H1 (cell line): Measurements from ENCODE around the gene PDYN. TPM values are rescaled to one million over a fixed set of nuclear protein-coding genes. Genes with fewer than 3 reads are reported as not detected.

Experiments
- CTCF ChIA-PET: fragments of 300-600 bp; sonication (Branson Sonifier 250); formaldehyde crosslinking; loops from one replicate; lab custom pipeline; 2021; ENCODE audit not compliant: partially characterized antibody; lab: Charles Lee
- POLR2A ChIA-PET: fragments of 300-600 bp; sonication (Branson Sonifier 250); formaldehyde crosslinking; loops from one replicate; lab custom pipeline; 2021; ENCODE audit warnings: inconsistent platforms; ENCODE audit not compliant: partially characterized antibody; lab: Charles Lee
- DNase-seq, 2 experiments: peaks; one replicate each; pipeline versions ENCODE4 v3.0.0 to v3.0.0-alpha.2; 2010 to 2022; ENCODE audit warnings: low spot score in 2 of 2, low read depth in 1 of 2, mixed read lengths in 1 of 2
- FAIRE-seq: peaks from 2 replicates; lab custom pipeline; 2011; peaks lifted over from hg19 to GRCh38; lab: Jason Lieb, UNC
- H2AFZ ChIP-seq: 2 replicates; pipeline ENCODE4 v1.8.1; 2012; ENCODE audit warnings: low read length, inconsistent platforms
- H2AK5ac ChIP-seq: 2 replicates; pipeline ENCODE4 v1.6.1; 2013; ENCODE audit warnings: low read depth, low read length
- H2BK120ac ChIP-seq: replicated peaks from 2 replicates; pipeline ENCODE3; 2013; ENCODE audit warnings: low read depth, low read length, inconsistent platforms
- H2BK12ac ChIP-seq: 2 replicates; pipeline ENCODE4 v1.6.1; 2013; ENCODE audit warnings: low read depth, low read length
- H2BK15ac ChIP-seq: 2 replicates; pipeline ENCODE4 v1.6.1; 2013; ENCODE audit warnings: low read length
- H2BK20ac ChIP-seq: 2 replicates; pipeline ENCODE4 v1.6.1; 2013; ENCODE audit warnings: low read length
- H2BK5ac ChIP-seq: 2 replicates; pipeline ENCODE4 v1.6.1; 2013; ENCODE audit warnings: low read depth, low read length
- H3K14ac ChIP-seq: 2 replicates; pipeline ENCODE4 v1.6.1; 2013; ENCODE audit warnings: inconsistent platforms; ENCODE audit not compliant: insufficient read length
- H3K18ac ChIP-seq: 2 replicates; pipeline ENCODE4 v1.6.1; 2013; ENCODE audit warnings: low read length; ENCODE audit errors: extremely low read depth
- H3K23ac ChIP-seq: 2 replicates; pipeline ENCODE4 v1.6.1; 2013; ENCODE audit warnings: inconsistent platforms; ENCODE audit not compliant: insufficient read length
- H3K23me2 ChIP-seq: 2 replicates; pipeline ENCODE4 v1.6.1; 2013; ENCODE audit warnings: low read depth, low read length
- H3K27ac ChIP-seq: 2 replicates; pipeline ENCODE4 v1.6.1; 2011; ENCODE audit warnings: low read depth, low read length, inconsistent platforms
- H3K27me3 ChIP-seq, 4 experiments: replicated peaks in 1 of 4; 1 replicate in 1 of 4; 2 replicates in 3 of 4; pipeline versions ENCODE4 v1.6.1 to v1.8.1; 2011 to 2013; ENCODE audit warnings: low read length in 3 of 4, mild to moderate bottlenecking in 3 of 4, inconsistent platforms in 2 of 4, mixed read lengths in 2 of 4, moderate library complexity in 1 of 4; ENCODE audit not compliant: control insufficient read depth in 3 of 4, insufficient read depth in 3 of 4; ENCODE audit errors: extremely low read depth in 1 of 4
- H3K36me3 ChIP-seq, 4 experiments: 2 replicates each; pipeline versions ENCODE4 v1.6.1 to v1.8.1; 2011 to 2013; ENCODE audit warnings: mild to moderate bottlenecking in 4 of 4, low read length in 3 of 4, moderate library complexity in 2 of 4, control low read depth in 1 of 4, inconsistent platforms in 1 of 4; ENCODE audit not compliant: insufficient read depth in 4 of 4, control insufficient read depth in 2 of 4
- H3K4ac ChIP-seq: replicated peaks from 2 replicates; pipeline ENCODE3; 2013; ENCODE audit warnings: low read length, low read depth, mixed read lengths, inconsistent platforms; ENCODE audit not compliant: insufficient read length
- H3K4me1 ChIP-seq, 4 experiments: replicated peaks in 1 of 4; 1 replicate in 1 of 4; 2 replicates in 3 of 4; pipeline versions ENCODE4 v1.6.1 to v1.8.1; 2011 to 2013; ENCODE audit warnings: low read length in 3 of 4, inconsistent platforms in 2 of 4, mixed read lengths in 1 of 4; ENCODE audit not compliant: insufficient read depth in 4 of 4, control insufficient read depth in 3 of 4
- H3K4me2 ChIP-seq, 2 experiments: 2 replicates each; pipeline versions ENCODE4 v1.6.1 to v1.8.1; 2011 to 2013; ENCODE audit warnings: low read depth in 2 of 2, low read length in 2 of 2, control low read depth in 1 of 2, inconsistent platforms in 1 of 2, mild to moderate bottlenecking in 1 of 2; ENCODE audit not compliant: insufficient read depth in 1 of 2
- H3K4me3 ChIP-seq, 4 experiments: fragments of 200-600, 300-600 bp in 1 of 4; sonication (generic), shearing (Covaris generic), sonication (Bioruptor Twin) in 1 of 4; 2 replicates each; pipeline versions ENCODE4 v1.5.1 to v1.8.1; 2011 to 2016; ENCODE audit warnings: low read length in 4 of 4, low read depth in 3 of 4, control low read depth in 2 of 4, inconsistent platforms in 2 of 4, mild to moderate bottlenecking in 2 of 4, mixed read lengths in 1 of 4, moderate library complexity in 1 of 4; ENCODE audit not compliant: insufficient read depth in 2 of 4; ENCODE audit errors: extremely low read depth in 1 of 4
- H3K56ac ChIP-seq: replicated peaks from 2 replicates; pipeline ENCODE3; 2013; ENCODE audit warnings: low read depth, mild to moderate bottlenecking, mixed read lengths, low read length, inconsistent platforms; ENCODE audit not compliant: insufficient read length
- H3K79me1 ChIP-seq: 2 replicates; pipeline ENCODE4 v1.6.1; 2013; ENCODE audit warnings: low read depth, low read length, control low read depth
- H3K79me2 ChIP-seq, 2 experiments: 2 replicates each; pipeline versions ENCODE4 v1.6.1 to v1.8.1; 2012 to 2013; ENCODE audit warnings: low read length in 2 of 2, mild to moderate bottlenecking in 2 of 2, inconsistent platforms in 1 of 2; ENCODE audit not compliant: insufficient read depth in 2 of 2, control insufficient read depth in 1 of 2
- H3K9ac ChIP-seq, 4 experiments: replicated peaks in 1 of 4; 1 replicate in 1 of 4; 2 replicates in 3 of 4; pipeline versions ENCODE4 v1.6.1 to v1.8.1; 2011 to 2013; ENCODE audit warnings: low read depth in 3 of 4, low read length in 3 of 4, control low read depth in 2 of 4, mild to moderate bottlenecking in 2 of 4, moderate library complexity in 2 of 4, inconsistent platforms in 1 of 4; ENCODE audit errors: extremely low read depth in 1 of 4
- H3K9me3 ChIP-seq, 2 experiments: 2 replicates each; pipeline versions ENCODE4 v1.6.1 to v1.8.1; 2012 to 2013; ENCODE audit warnings: mild to moderate bottlenecking in 2 of 2, moderate library complexity in 2 of 2, control low read depth in 1 of 2, inconsistent platforms in 1 of 2, low read depth in 1 of 2, low read length in 1 of 2, mixed read lengths in 1 of 2; ENCODE audit not compliant: insufficient read depth in 2 of 2
- H4K20me1 ChIP-seq, 2 experiments: replicated peaks in 1 of 2; 2 replicates each; pipeline versions ENCODE3 to v1.8.1; 2011 to 2013; ENCODE audit warnings: inconsistent platforms in 2 of 2, low read length in 2 of 2, mild to moderate bottlenecking in 1 of 2; ENCODE audit not compliant: insufficient read depth in 2 of 2, control insufficient read depth in 1 of 2
- H4K5ac ChIP-seq: 2 replicates; pipeline ENCODE4 v1.6.1; 2013; ENCODE audit warnings: low read length, low read depth, mixed read lengths, inconsistent platforms; ENCODE audit not compliant: insufficient read length
- H4K8ac ChIP-seq: 2 replicates; pipeline ENCODE4 v1.8.0; 2013; ENCODE audit warnings: mild to moderate bottlenecking, moderate library complexity, low read length, inconsistent platforms; ENCODE audit not compliant: insufficient read depth; ENCODE audit errors: extremely low read depth
- H4K91ac ChIP-seq: replicated peaks from 2 replicates; pipeline ENCODE3; 2013; ENCODE audit warnings: low read length, mixed read lengths, inconsistent platforms; ENCODE audit not compliant: insufficient read length
- CBX8 ChIP-seq: fragments of 300-800, 300-1000 bp; sonication (generic); IDR thresholded peaks from 2 replicates; pipeline ENCODE4 v1.7.1; 2016; ENCODE audit warnings: low read depth, low read length, borderline replicate concordance
- EGR1 ChIP-seq: IDR thresholded peaks from 2 replicates; pipeline ENCODE4 v1.6.1; 2011; ENCODE audit warnings: low read depth, low read length, borderline replicate concordance
- EZH2 ChIP-seq: fragments of 200-600 bp; sonication (generic); IDR thresholded peaks from 2 replicates; pipeline ENCODE4 v1.7.1; 2012; ENCODE audit warnings: low read depth, mild to moderate bottlenecking, moderate library complexity, low read length, inconsistent platforms; ENCODE audit not compliant: severe bottlenecking
- HDAC2 ChIP-seq, 2 experiments: fragments of 300-600 bp in 1 of 2; sonication (generic) in 1 of 2; IDR thresholded peaks; 2 replicates each; pipeline ENCODE4 v1.6.1; 2011 to 2012; ENCODE audit warnings: low read depth in 2 of 2, low read length in 2 of 2, mild to moderate bottlenecking in 2 of 2, moderate library complexity in 2 of 2, borderline replicate concordance in 1 of 2, inconsistent platforms in 1 of 2
- KDM1A ChIP-seq: fragments of 200-600, 300-600 bp; sonication (generic); IDR thresholded peaks from 2 replicates; pipeline ENCODE4 v1.7.1; 2016; ENCODE audit warnings: mild to moderate bottlenecking, low read length, borderline replicate concordance
- PHF8 ChIP-seq: fragments of 200-600 bp; sonication (generic); conservative IDR thresholded peaks from 2 replicates; pipeline ENCODE4 v1.7.1; 2012; ENCODE audit warnings: low read depth, mild to moderate bottlenecking, inconsistent platforms, low read length, moderate library complexity
- RAD21 ChIP-seq, 2 experiments: IDR thresholded peaks in 1 of 2; conservative IDR thresholded peaks in 1 of 2; 2 replicates each; pipeline ENCODE4 v1.6.1; 2011; ENCODE audit warnings: low read depth in 2 of 2, low read length in 2 of 2, improper control_type of control experiment in 1 of 2, inconsistent platforms in 1 of 2, mild to moderate bottlenecking in 1 of 2, moderate library complexity in 1 of 2
- SP2 ChIP-seq: IDR thresholded peaks from 2 replicates; pipeline ENCODE4 v1.6.1; 2012; ENCODE audit warnings: mild to moderate bottlenecking, low read length, inconsistent platforms
- SP4 ChIP-seq: IDR thresholded peaks from 2 replicates; pipeline ENCODE4 v1.6.1; 2012; ENCODE audit warnings: low read length, inconsistent platforms
- SRF ChIP-seq: IDR thresholded peaks from 2 replicates; pipeline ENCODE4 v1.6.1; 2011; ENCODE audit warnings: mild to moderate bottlenecking, low read depth, low read length, moderate library complexity
- TAF7 ChIP-seq: optimal IDR thresholded peaks from 2 replicates; pipeline ENCODE3; 2011; ENCODE audit warnings: low read depth, mild to moderate bottlenecking, inconsistent platforms, low read length, moderate library complexity, borderline replicate concordance
- TEAD4 ChIP-seq: IDR thresholded peaks from 2 replicates; pipeline ENCODE4 v1.6.1; 2012; ENCODE audit warnings: low read depth, low read length, inconsistent platforms, mixed read lengths
- WGBS, 2 experiments: shearing (Covaris generic) in 1 of 2; methylation state at CpG; one replicate each; pipeline versions ENCODE4 v1.1.6 to v1.1.7; 2013 to 2015; ENCODE audit warnings: low lambda C conversion rate in 2 of 2, mixed read lengths in 2 of 2, inconsistent platforms in 1 of 2, low coverage in 1 of 2, missing lambda C conversion rate in 1 of 2; ENCODE audit not compliant: insufficient replicate concordance in 2 of 2, insufficient coverage in 1 of 2, insufficient read length in 1 of 2; ENCODE audit errors: extremely low coverage in 1 of 2, missing lambda C conversion rate in 1 of 2; 5-methylcytosine and 5-hydroxymethylcytosine counted together
- polyA plus RNA-seq, 7 experiments: library from polyadenylated mRNA; depleted of rRNA in 3 of 7; stranded (reverse) in 5 of 7; unstranded in 2 of 7; fragments of >200 nt in 5 of 7; fragments of 200-250 nt in 2 of 7; gene quantifications; 1 replicate in 5 of 7; 2 replicates in 1 of 7; 4 replicates in 1 of 7; pipeline versions ENCODE4 v1.2.1 to v1.2.3, GENCODE V29; 2011 to 2013; ENCODE audit warnings: missing spikeins in 2 of 7, mixed read lengths in 2 of 7
- total RNA-seq: library from RNA; stranded (reverse); fragmentation: NEBNext Ultra II Directional; extraction: Animal tissue kit (Norgen Biotek cat#: 25700); gene quantifications from 2 replicates; pipeline ENCODE4 v1.2.1, GENCODE V29; 2021
- TF ChIP-seq, protein P1 (sequence below): IDR thresholded peaks from 2 replicates; pipeline ENCODE4 v1.6.1; 2012; ENCODE audit warnings: inconsistent platforms

The PDYN gene
- total and polyA plus RNA-seq, 2 of the 8 experiments (the other 6 are each of a cell fraction or from before 2014, with no cell fraction given), result 0.54 to 0.60 TPM

- Histone ChIP-seq H4K8ac (no peak overlapping the region), H4K20me1 (no peaks in the 10 kb centered on the region), H3K14ac (no peak overlapping the region), H3K4me2 (no peak overlapping the region), H2AFZ (no peak overlapping the region), H3K23ac (no peak overlapping the region), H3K79me1 (no peaks in the 10 kb centered on the region), H2BK20ac (no peak overlapping the region), H3K23me2 (no peaks in the 10 kb centered on the region), H3K79me2 (no peaks in the 10 kb centered on the region), H4K5ac (no peak overlapping the region), H3K27ac (no peak overlapping the region), H2AK5ac (no peak overlapping the region), H3K9ac (no peak overlapping the region), H3K18ac (no peak overlapping the region), H3K4me3 (no peak overlapping the region), H2BK120ac (no peak overlapping the region), H2BK15ac (no peak overlapping the region), H3K36me3 (no peaks in the 10 kb centered on the region), H3K27me3 (no peaks in the 10 kb centered on the region), H3K9me3 (no peaks in the 10 kb centered on the region), H2BK12ac (no peak overlapping the region), H4K91ac (no peak overlapping the region), H3K56ac (no peak overlapping the region), H2BK5ac (no peak overlapping the region), H3K4ac (no peak overlapping the region), H3K4me1 (peaks cover 0 to 6% (median 2%) of the 10 kb centered on the region in 4 experiments; a peak in 4 of 7 replicates)
- ChIA-PET CTCF (interaction anchor here (0.9 to 1.4 kb wide), 3 partner anchors 32 to 238 kb away, joined by 3 to 4 read pairs (median 3); no protein-coding TSS in a partner anchor), POLR2A (interaction anchor here (1.9 kb wide), 1 partner anchor 13 kb away, joined by 5 read pairs; no protein-coding TSS in a partner anchor)
- FAIRE-seq, result no peak
- 89% methylated on average over 1 of the region's 1 CpG; no CpG with 5 or more reads in 1 of the 2 experiments for WGBS, 2 experiments
- DNase-seq, result no peak
- no peak for TF ChIP-seq SP2
- TF ChIP-seq, protein P1, sequence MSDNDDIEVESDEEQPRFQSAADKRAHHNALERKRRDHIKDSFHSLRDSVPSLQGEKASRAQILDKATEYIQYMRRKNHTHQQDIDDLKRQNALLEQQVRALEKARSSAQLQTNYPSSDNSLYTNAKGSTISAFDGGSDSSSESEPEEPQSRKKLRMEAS, result no peak
- TF ChIP-seq PHF8, result no peak
- TF ChIP-seq SRF, result no peak
- TF ChIP-seq KDM1A, result no peak
- no peak for TF ChIP-seq TAF7
- no peak for TF ChIP-seq CBX8
- TF ChIP-seq TEAD4, result no peak
- no peak for TF ChIP-seq HDAC2 (IDR thresholded peaks at IDR 0.05; ENCODE audit: borderline replicate concordance in 1 of 2, low read depth in 2 of 2, low read length in 2 of 2)
- no peak for TF ChIP-seq SP4
- TF ChIP-seq EZH2, result no peak
- no peak for TF ChIP-seq RAD21 (IDR thresholded peaks at IDR 0.05 in 1 of 2, conservative IDR thresholded peaks at IDR 0.05 in 1 of 2; ENCODE audit: low read depth in 2 of 2, low read length in 2 of 2)
- no peak for TF ChIP-seq EGR1
Observed at GRCh38 chr20:1934156-1934555, 59.7 kb downstream of the PDYN start.
